HG02943 (cell line): Measurements from ENCODE around the gene SLC33A1.
"Not testable (repeated sequence)": the region's sequence is repeated elsewhere in the genome, so short reads cannot be mapped to it uniquely, and the experiment has no call there.

Source experiments
- ATAC-seq: cut with Tn5 transposase; IDR thresholded peaks from one replicate; pipeline ENCODE4 v1.9.1; 2021; ENCODE audit warnings: mild to moderate bottlenecking, low read depth, moderate library complexity; ENCODE audit not compliant: unreplicated experiment

SLC33A1 gene

GRCh38 chr3:155862290-155862982, 8.2 kb upstream of the SLC33A1 start:
- not testable (repeated sequence) for ATAC-seq

GRCh38 chr3:155861476-155862183, 7.4 kb upstream of the SLC33A1 start:
- no peak for ATAC-seq

- not testable (repeated sequence) for ATAC-seq
Measured at GRCh38 chr3:155860424-155860823, 6.2 kb upstream of the SLC33A1 start.

- no peak for ATAC-seq
Measured at GRCh38 chr3:155859859-155860258, 5.6 kb upstream of the SLC33A1 start.

- ATAC-seq, result peak; percentile 7
Measured at GRCh38 chr3:155853214-155854140, 750 bp downstream of the SLC33A1 start.

- ATAC-seq, result no peak
Measured at GRCh38 chr3:155852341-155852740, 1.9 kb downstream of the SLC33A1 start.

- not testable (repeated sequence) for ATAC-seq
Measured at GRCh38 chr3:155849404-155849803, 4.8 kb downstream of the SLC33A1 start.

GRCh38 chr3:155847993-155848392, 6.2 kb downstream of the SLC33A1 start:
- no peak for ATAC-seq

GRCh38 chr3:155846119-155846518, 8.1 kb downstream of the SLC33A1 start:
- no peak for ATAC-seq

GRCh38 chr3:155843569-155843968, 10.7 kb downstream of the SLC33A1 start:
- no peak for ATAC-seq

- ATAC-seq, result no peak
Measured at GRCh38 chr3:155835341-155836071, 18.7 kb downstream of the SLC33A1 start.

GRCh38 chr3:155828490-155829098, 25.6 kb downstream of the SLC33A1 start:
- not testable (repeated sequence) for ATAC-seq

GRCh38 chr3:155815030-155815545, 39.1 kb downstream of the SLC33A1 start:
- ATAC-seq, result no peak

- not testable (repeated sequence) for ATAC-seq
Measured at GRCh38 chr3:155813224-155813623, 41.0 kb downstream of the SLC33A1 start.

GRCh38 chr3:155809181-155809580, 45.0 kb downstream of the SLC33A1 start:
- no peak for ATAC-seq

- ATAC-seq, result no peak
Measured at GRCh38 chr3:155807823-155808222, 46.4 kb downstream of the SLC33A1 start.

- ATAC-seq, result peak; percentile 94
Measured at GRCh38 chr3:155805802-155806618, 48.2 kb downstream of the SLC33A1 start, which contains the start of gene C3orf33. TSS of gene C3orf33 (minus strand) at chr3:155806278. CDS start at chr3:155806252, 26 bp downstream.

- peak; percentile 33 for ATAC-seq
Measured at GRCh38 chr3:155805204-155805801, 48.9 kb downstream of the SLC33A1 start.
